ENCODE results near the gene SLC8A3. TPM values are rescaled to one million over a fixed set of nuclear protein-coding genes. Genes with fewer than 3 reads are reported as not detected.
A peak's percentile ranks its signal among the peaks of the same experiment; 100 is the strongest.

SLC8A3 gene
- total RNA-seq, 1 experiment from 2014 or later, result not detected

GRCh38 chr14:70045310-70045709, 143.4 kb downstream of the SLC8A3 start:
- H3K4me3 ChIP-seq (ENCODE audit: low read depth, low read length), result no peak overlapping the region
- ChIA-PET POLR2A (no interaction called here), CTCF (no interaction called here)
- no peaks in the 10 kb centered on the region for H3K9me3 ChIP-seq
- Mint-ChIP-seq H3K36me3 (ENCODE audit: insufficient read depth, unreplicated experiment) (peaks cover 6% of the 10 kb centered on the region), H3K4me3 (ENCODE audit: unreplicated experiment) (no peak overlapping the region), H3K27me3 (ENCODE audit: insufficient read depth, unreplicated experiment) (no peaks in the 10 kb centered on the region), H3K27ac (ENCODE audit: unreplicated experiment) (peak overlapping the region; percentile 65), H3K4me1 (ENCODE audit: low read depth, unreplicated experiment) (peaks cover 44% of the 10 kb centered on the region), H3K9me3 (ENCODE audit: unreplicated experiment) (peaks cover 11% of the 10 kb centered on the region)
- DNase-seq, result no peak
- H3K36me3 ChIP-seq (ENCODE audit: control insufficient read depth, insufficient read depth, low read length), result no peaks in the 10 kb centered on the region
- intact Hi-C loops (cut with micrococcal nuclease; ENCODE audit: unreplicated experiment), result no loop called here
- H3K27me3 ChIP-seq (replicated peaks; ENCODE audit: control insufficient read depth, insufficient read depth, low read length), result no peaks in the 10 kb centered on the region
- no TSS peak for BruUV-seq (replicated peaks)
- H3K4me1 ChIP-seq, result peaks cover 33% of the 10 kb centered on the region
- TF ChIP-seq CTCF (IDR thresholded peaks at IDR 0.05; ENCODE audit: insufficient read depth in 1 of 2, low read depth in 1 of 2, low read length in 1 of 2, severe bottlenecking in 1 of 2, unreplicated experiment in 1 of 2), result no peak

GRCh38 chr14:70043001-70043400, 145.8 kb downstream of the SLC8A3 start:
- BruUV-seq (replicated peaks), result no TSS peak
- no peak for DNase-seq
- H3K27ac Mint-ChIP-seq (ENCODE audit: unreplicated experiment), result no peak overlapping the region
- H3K4me1 ChIP-seq, result peaks cover 21% of the 10 kb centered on the region
- no peaks in the 10 kb centered on the region for H3K27me3 ChIP-seq (replicated peaks; ENCODE audit: control insufficient read depth, insufficient read depth, low read length)
- H3K36me3 ChIP-seq (ENCODE audit: control insufficient read depth, insufficient read depth, low read length), result no peaks in the 10 kb centered on the region
- peaks cover 29% of the 10 kb centered on the region for H3K4me1 Mint-ChIP-seq (ENCODE audit: low read depth, unreplicated experiment)
- POLR2A ChIA-PET, result no interaction called here
- H3K36me3 Mint-ChIP-seq (ENCODE audit: insufficient read depth, unreplicated experiment), result peaks cover under 1% of the 10 kb centered on the region
- no peaks in the 10 kb centered on the region for H3K27me3 Mint-ChIP-seq (ENCODE audit: insufficient read depth, unreplicated experiment)
- no peak overlapping the region for H3K4me3 Mint-ChIP-seq (ENCODE audit: unreplicated experiment)
- CTCF ChIA-PET, result no interaction called here
- no peak for TF ChIP-seq CTCF (IDR thresholded peaks at IDR 0.05; ENCODE audit: insufficient read depth in 1 of 2, low read depth in 1 of 2, low read length in 1 of 2, severe bottlenecking in 1 of 2, unreplicated experiment in 1 of 2)
- intact Hi-C loops (cut with micrococcal nuclease; ENCODE audit: unreplicated experiment), result no loop called here
- peaks cover 11% of the 10 kb centered on the region for H3K9me3 Mint-ChIP-seq (ENCODE audit: unreplicated experiment)
- H3K4me3 ChIP-seq (ENCODE audit: low read depth, low read length), result no peak overlapping the region
- H3K9me3 ChIP-seq, result no peaks in the 10 kb centered on the region

GRCh38 chr14:70036665-70037064, 152.1 kb downstream of the SLC8A3 start:
- BruUV-seq (replicated peaks), result no TSS peak
- ChIA-PET POLR2A (no interaction called here), CTCF (no interaction called here)
- no peaks in the 10 kb centered on the region for H3K36me3 ChIP-seq (ENCODE audit: control insufficient read depth, insufficient read depth, low read length)
- H3K4me3 ChIP-seq (ENCODE audit: low read depth, low read length), result no peak overlapping the region
- H3K9me3 Mint-ChIP-seq (ENCODE audit: unreplicated experiment), result no peaks in the 10 kb centered on the region
- TF ChIP-seq CTCF (IDR thresholded peaks at IDR 0.05; ENCODE audit: insufficient read depth in 1 of 2, low read depth in 1 of 2, low read length in 1 of 2, severe bottlenecking in 1 of 2, unreplicated experiment in 1 of 2), result no peak
- H3K27ac Mint-ChIP-seq (ENCODE audit: unreplicated experiment), result no peak overlapping the region
- no peaks in the 10 kb centered on the region for H3K9me3 ChIP-seq
- H3K4me3 Mint-ChIP-seq (ENCODE audit: unreplicated experiment), result no peak overlapping the region
- peaks cover 14% of the 10 kb centered on the region for H3K4me1 ChIP-seq
- peaks cover 17% of the 10 kb centered on the region for H3K4me1 Mint-ChIP-seq (ENCODE audit: low read depth, unreplicated experiment)
- H3K27me3 ChIP-seq (replicated peaks; ENCODE audit: control insufficient read depth, insufficient read depth, low read length), result no peaks in the 10 kb centered on the region
- intact Hi-C loops (cut with micrococcal nuclease; ENCODE audit: unreplicated experiment), result no loop called here
- H3K27me3 Mint-ChIP-seq (ENCODE audit: insufficient read depth, unreplicated experiment), result no peaks in the 10 kb centered on the region
- no peaks in the 10 kb centered on the region for H3K36me3 Mint-ChIP-seq (ENCODE audit: insufficient read depth, unreplicated experiment)
- DNase-seq, result peak in 1 of 2 experiments; percentile 11

Data from Caco-2 (cell line).